Measurements from ENCODE around the gene FBN1.

The FBN1 gene

DNA sequence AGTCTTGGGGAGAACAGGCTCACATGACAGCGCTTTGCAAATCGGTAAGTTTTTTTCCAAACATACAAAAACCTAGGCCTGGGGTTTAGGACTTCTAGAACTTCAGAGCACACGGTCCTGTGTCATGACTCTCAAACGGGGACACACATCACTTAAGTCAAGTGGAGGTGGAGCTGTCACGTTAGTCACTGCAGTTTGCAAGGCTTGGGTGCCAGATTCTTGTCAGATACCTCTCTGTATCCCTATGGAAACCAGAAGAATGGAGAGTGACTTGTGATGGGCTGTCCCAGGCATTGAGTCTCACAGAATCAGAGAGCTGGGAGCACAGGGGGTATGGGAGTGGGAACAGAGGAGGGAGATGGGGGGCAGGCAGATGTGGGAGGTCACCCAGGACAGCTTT is 249.5 kb downstream of the FBN1 start:
- TF ChIP-seq EZH2 (optimal IDR thresholded peaks at IDR 0.05; ENCODE audit: low read depth, low read length) (no peak), EZH2phosphoT487 (IDR thresholded peaks at IDR 0.05; ENCODE audit: low read length) (no peak)
- TF ChIP-seq, protein P1, sequence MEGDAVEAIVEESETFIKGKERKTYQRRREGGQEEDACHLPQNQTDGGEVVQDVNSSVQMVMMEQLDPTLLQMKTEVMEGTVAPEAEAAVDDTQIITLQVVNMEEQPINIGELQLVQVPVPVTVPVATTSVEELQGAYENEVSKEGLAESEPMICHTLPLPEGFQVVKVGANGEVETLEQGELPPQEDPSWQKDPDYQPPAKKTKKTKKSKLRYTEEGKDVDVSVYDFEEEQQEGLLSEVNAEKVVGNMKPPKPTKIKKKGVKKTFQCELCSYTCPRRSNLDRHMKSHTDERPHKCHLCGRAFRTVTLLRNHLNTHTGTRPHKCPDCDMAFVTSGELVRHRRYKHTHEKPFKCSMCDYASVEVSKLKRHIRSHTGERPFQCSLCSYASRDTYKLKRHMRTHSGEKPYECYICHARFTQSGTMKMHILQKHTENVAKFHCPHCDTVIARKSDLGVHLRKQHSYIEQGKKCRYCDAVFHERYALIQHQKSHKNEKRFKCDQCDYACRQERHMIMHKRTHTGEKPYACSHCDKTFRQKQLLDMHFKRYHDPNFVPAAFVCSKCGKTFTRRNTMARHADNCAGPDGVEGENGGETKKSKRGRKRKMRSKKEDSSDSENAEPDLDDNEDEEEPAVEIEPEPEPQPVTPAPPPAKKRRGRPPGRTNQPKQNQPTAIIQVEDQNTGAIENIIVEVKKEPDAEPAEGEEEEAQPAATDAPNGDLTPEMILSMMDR (IDR thresholded peaks at IDR 0.05; ENCODE audit: low read length) = no peak
- Histone ChIP-seq H3K36me3 (replicated peaks; ENCODE audit: insufficient read depth, low read length) (no peaks in the 10 kb centered on the region), H4K20me1 (ENCODE audit: insufficient read depth, low read length) (no peaks in the 10 kb centered on the region)

DNA sequence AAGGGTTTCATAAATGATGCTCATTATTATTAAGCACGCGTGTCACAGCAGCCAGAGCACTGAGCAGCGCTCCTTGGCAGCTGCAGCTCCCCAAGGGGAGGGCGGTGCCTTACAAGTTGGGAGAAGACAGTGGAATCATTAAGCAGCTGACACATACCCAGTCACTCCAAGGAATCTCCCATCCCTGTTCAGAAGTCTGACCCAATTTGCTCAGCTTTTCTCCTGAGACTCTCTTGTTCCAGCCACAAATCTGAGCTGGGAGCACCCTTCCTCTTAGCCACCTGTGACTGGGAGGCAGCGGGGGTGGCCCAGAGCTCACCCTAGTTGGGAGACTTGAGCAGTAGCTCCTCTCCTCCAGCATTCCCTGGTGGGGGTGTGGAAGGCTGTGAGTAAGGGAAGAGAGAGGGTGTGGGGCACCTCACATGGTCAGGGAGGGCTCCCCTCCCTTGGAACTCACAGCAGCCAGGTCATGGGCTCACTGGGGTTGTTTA is 249.9 kb downstream of the FBN1 start:
- H4K20me1 ChIP-seq (ENCODE audit: insufficient read depth, low read length) = no peaks in the 10 kb centered on the region
- H3K4me3 ChIP-seq (ENCODE audit: low read length) = no peak overlapping the region
- no peaks in the 10 kb centered on the region for H3F3A ChIP-seq (ENCODE audit: insufficient read depth, low read length)
- H3K9ac ChIP-seq (ENCODE audit: low read length) = no peak overlapping the region
- no peaks in the 10 kb centered on the region for H3K27me3 ChIP-seq (replicated peaks; ENCODE audit: insufficient read depth, low read length)
- H3K4me1 ChIP-seq (ENCODE audit: low read length) = no peaks in the 10 kb centered on the region
- no peak overlapping the region for H2AFZ ChIP-seq (ENCODE audit: low read length)
- H3K9me2 ChIP-seq (replicated peaks; ENCODE audit: insufficient read depth, low read length) = no peaks in the 10 kb centered on the region
- no peaks in the 10 kb centered on the region for H3K36me3 ChIP-seq (replicated peaks; ENCODE audit: insufficient read depth, low read length)
- TF ChIP-seq EZH2 (optimal IDR thresholded peaks at IDR 0.05; ENCODE audit: low read depth, low read length) (no peak), EZH2phosphoT487 (IDR thresholded peaks at IDR 0.05; ENCODE audit: low read length) (no peak)
- TF ChIP-seq, protein P1 (IDR thresholded peaks at IDR 0.05; ENCODE audit: low read length) = no peak
- H3K4me2 ChIP-seq (ENCODE audit: low read depth, low read length) = no peak overlapping the region
- no peaks in the 10 kb centered on the region for H3K9me3 ChIP-seq (replicated peaks; ENCODE audit: insufficient read depth, low read length)
- no peak overlapping the region for H3K27ac ChIP-seq (ENCODE audit: low read length)
- H3K79me2 ChIP-seq (ENCODE audit: low read length) = no peaks in the 10 kb centered on the region
- no peak for DNase-seq

More for the DNA sequence above, 249.5 kb downstream of the FBN1 start:
- no peak for DNase-seq
- Histone ChIP-seq H3K4me1 (ENCODE audit: low read length) (no peaks in the 10 kb centered on the region), H3F3A (ENCODE audit: insufficient read depth, low read length) (no peaks in the 10 kb centered on the region), H2AFZ (ENCODE audit: low read length) (no peak overlapping the region), H3K9ac (ENCODE audit: low read length) (no peak overlapping the region), H3K27me3 (replicated peaks; ENCODE audit: insufficient read depth, low read length) (no peaks in the 10 kb centered on the region), H3K27ac (ENCODE audit: low read length) (no peak overlapping the region), H3K9me3 (replicated peaks; ENCODE audit: insufficient read depth, low read length) (no peaks in the 10 kb centered on the region), H3K4me2 (ENCODE audit: low read depth, low read length) (no peak overlapping the region), H3K4me3 (ENCODE audit: low read length) (no peak overlapping the region), H3K79me2 (ENCODE audit: low read length) (no peaks in the 10 kb centered on the region), H3K9me2 (replicated peaks; ENCODE audit: insufficient read depth, low read length) (no peaks in the 10 kb centered on the region)

GRCh38 chr15:48394970-48395369 is 250.5 kb downstream of the FBN1 start:
- no peaks in the 10 kb centered on the region for H4K20me1 ChIP-seq (ENCODE audit: insufficient read depth, low read length)
- H3K36me3 ChIP-seq (replicated peaks; ENCODE audit: insufficient read depth, low read length) = no peaks in the 10 kb centered on the region
- DNase-seq = no peak
- H3F3A ChIP-seq (ENCODE audit: insufficient read depth, low read length) = no peaks in the 10 kb centered on the region
- no peaks in the 10 kb centered on the region for H3K9me3 ChIP-seq (replicated peaks; ENCODE audit: insufficient read depth, low read length)
- H3K4me2 ChIP-seq (ENCODE audit: low read depth, low read length) = no peak overlapping the region
- no peaks in the 10 kb centered on the region for H3K79me2 ChIP-seq (ENCODE audit: low read length)
- H3K4me3 ChIP-seq (ENCODE audit: low read length) = no peak overlapping the region
- no peak overlapping the region for H2AFZ ChIP-seq (ENCODE audit: low read length)
- H3K9ac ChIP-seq (ENCODE audit: low read length) = no peak overlapping the region
- no peaks in the 10 kb centered on the region for H3K27me3 ChIP-seq (replicated peaks; ENCODE audit: insufficient read depth, low read length)
- TF ChIP-seq EZH2phosphoT487 (IDR thresholded peaks at IDR 0.05; ENCODE audit: low read length) (no peak), EZH2 (optimal IDR thresholded peaks at IDR 0.05; ENCODE audit: low read depth, low read length) (no peak)
- TF ChIP-seq, protein P1 (IDR thresholded peaks at IDR 0.05; ENCODE audit: low read length) = no peak
- H3K9me2 ChIP-seq (replicated peaks; ENCODE audit: insufficient read depth, low read length) = no peaks in the 10 kb centered on the region
- H3K4me1 ChIP-seq (ENCODE audit: low read length) = no peaks in the 10 kb centered on the region
- H3K27ac ChIP-seq (ENCODE audit: low read length) = no peak overlapping the region

Data from MM.1S (cell line).